Neural progenitor cell (in vitro differentiated cells): ENCODE measurements around the gene H2AZ1. TPM values are rescaled to one million over a fixed set of nuclear protein-coding genes. Genes with fewer than 3 reads are reported as not detected.
A peak's percentile ranks its signal among the peaks of the same experiment; 100 is the strongest.

Source experiments
- DNase-seq: peaks from one replicate; pipeline ENCODE4 v3.0.0-alpha.2; 2016; ENCODE audit warnings: low spot score
- H2AFZ ChIP-seq: fragments of 200-600 bp; sonication (generic); replicated peaks from 2 replicates; pipeline ENCODE4 v1.6.1; 2016; ENCODE audit warnings: antibody characterized with exemption
- H3F3A ChIP-seq: fragments of 200-600 bp; sonication (generic); 2 replicates; pipeline ENCODE4 v1.6.1; 2016; ENCODE audit warnings: antibody characterized with exemption, low read depth
- H3K27ac ChIP-seq: fragments of 200-600 bp; sonication (generic); 2 replicates; pipeline ENCODE4 v1.5.1; 2016; ENCODE audit warnings: mild to moderate bottlenecking
- H3K27me3 ChIP-seq: fragments of 200-600 bp; sonication (generic); 2 replicates; pipeline ENCODE4 v1.6.1; 2016; ENCODE audit warnings: mild to moderate bottlenecking, moderate library complexity
- H3K36me3 ChIP-seq: fragments of 200-600 bp; sonication (generic); 2 replicates; pipeline ENCODE4 v1.5.1; 2016
- H3K4me1 ChIP-seq: fragments of 200-600 bp; sonication (generic); 2 replicates; pipeline ENCODE4 v1.6.1; 2016; ENCODE audit warnings: mixed run types
- H3K4me2 ChIP-seq: fragments of 200-600 bp; sonication (generic); 2 replicates; pipeline ENCODE4 v1.6.1; 2016
- H3K4me3 ChIP-seq: fragments of 200-600 bp; sonication (generic); 2 replicates; pipeline ENCODE4 v1.5.1; 2016
- H3K79me2 ChIP-seq: fragments of 200-600 bp; sonication (generic); 2 replicates; pipeline ENCODE4 v1.6.1; 2016; ENCODE audit warnings: low read depth
- H3K9ac ChIP-seq: fragments of 200-600 bp; sonication (generic); 2 replicates; pipeline ENCODE4 v1.6.1; 2016
- H3K9me3 ChIP-seq: fragments of 200-600 bp; sonication (generic); 2 replicates; pipeline ENCODE4 v1.5.1; 2016; ENCODE audit warnings: low read depth
- H4K20me1 ChIP-seq: fragments of 200-600 bp; sonication (generic); 2 replicates; pipeline ENCODE4 v1.6.1; 2016; ENCODE audit warnings: low read depth
- H3K27ac Mint-ChIP-seq: 3 replicates; pipeline ENCODE4 v1.8.0; 2021; ENCODE audit warnings: mixed read lengths
- H3K27me3 Mint-ChIP-seq: 2 replicates; pipeline ENCODE4 v1.8.0; 2022; ENCODE audit warnings: low read depth, mild to moderate bottlenecking, inconsistent platforms, moderate library complexity, mixed read lengths; ENCODE audit not compliant: insufficient read depth
- H3K36me3 Mint-ChIP-seq: 3 replicates; pipeline ENCODE4 v1.8.0; 2021; ENCODE audit warnings: mixed read lengths
- H3K4me1 Mint-ChIP-seq: 3 replicates; pipeline ENCODE4 v1.8.0; 2021; ENCODE audit warnings: mixed read lengths
- H3K4me3 Mint-ChIP-seq: 3 replicates; pipeline ENCODE4 v1.8.0; 2021; ENCODE audit warnings: mild to moderate bottlenecking, moderate library complexity, mixed read lengths
- H3K9me3 Mint-ChIP-seq: 3 replicates; pipeline ENCODE4 v1.8.0; 2020; ENCODE audit warnings: mixed read lengths
- CTCF ChIP-seq: fragments of 200-600 bp; sonication (generic); IDR thresholded peaks from 2 replicates; pipeline ENCODE4 v1.5.1; 2017; ENCODE audit warnings: antibody characterized with exemption, mild to moderate bottlenecking
- EZH2 ChIP-seq: fragments of 200-600 bp; sonication (generic); IDR thresholded peaks from 2 replicates; pipeline ENCODE4 v1.6.1; 2017; ENCODE audit warnings: antibody characterized with exemption, mild to moderate bottlenecking, moderate library complexity
- EZH2phosphoT487 ChIP-seq: fragments of 200-600 bp; sonication (generic); IDR thresholded peaks from 2 replicates; pipeline ENCODE4 v1.6.1; 2017; ENCODE audit warnings: antibody characterized with exemption
- total RNA-seq: library from RNA; depleted of rRNA; stranded (reverse); fragments of >200 nt; gene quantifications from 2 replicates; pipeline ENCODE4 v1.2.3, GENCODE V29; 2015; ENCODE audit warnings: low replicate concordance

Gene H2AZ1
- total RNA-seq, 1 donor from 2014 or later: 1,004 TPM

GRCh38 chr4:99949034-99949998, 759 bp downstream of the H2AZ1 start:
- H3K79me2 ChIP-seq: peaks cover 51% of the 10 kb centered on the region
- TF ChIP-seq EZH2phosphoT487 (no peak), CTCF (peak; percentile 81)
- peak; percentile 96 for DNase-seq
- H3K27ac ChIP-seq: peak overlapping the region; percentile 98
- peaks cover 14% of the 10 kb centered on the region for H3K36me3 ChIP-seq
- H3K9me3 Mint-ChIP-seq: no peaks in the 10 kb centered on the region
- H3K27me3 Mint-ChIP-seq: peaks cover 5% of the 10 kb centered on the region
- no peak overlapping the region for H3K27ac Mint-ChIP-seq
- H3K36me3 Mint-ChIP-seq: peaks cover 9% of the 10 kb centered on the region
- peaks cover 29% of the 10 kb centered on the region for H3K4me1 ChIP-seq
- no peaks in the 10 kb centered on the region for H3K9me3 ChIP-seq
- H3K4me2 ChIP-seq: peak overlapping the region; percentile 88
- H2AFZ ChIP-seq: no peak overlapping the region
- H3F3A ChIP-seq: peaks cover 54% of the 10 kb centered on the region
- H3K4me3 ChIP-seq: peak overlapping the region; percentile 92
- H4K20me1 ChIP-seq: peaks cover 24% of the 10 kb centered on the region
- H3K27me3 ChIP-seq: no peaks in the 10 kb centered on the region
- H3K4me1 Mint-ChIP-seq: peaks cover 28% of the 10 kb centered on the region
- H3K4me3 Mint-ChIP-seq: no peak overlapping the region
- peak overlapping the region; percentile 96 for H3K9ac ChIP-seq

- H3K4me1 ChIP-seq: peaks cover 29% of the 10 kb centered on the region
- no peak overlapping the region for H2AFZ ChIP-seq
- peaks cover 24% of the 10 kb centered on the region for H4K20me1 ChIP-seq
- H3K9ac ChIP-seq: no peak overlapping the region
- H3K4me2 ChIP-seq: peak overlapping the region; percentile 88
- H3K4me1 Mint-ChIP-seq: peaks cover 28% of the 10 kb centered on the region
- H3K27me3 ChIP-seq: no peaks in the 10 kb centered on the region
- H3F3A ChIP-seq: peaks cover 54% of the 10 kb centered on the region
- H3K9me3 Mint-ChIP-seq: no peaks in the 10 kb centered on the region
- H3K4me3 ChIP-seq: peak overlapping the region; percentile 92
- H3K27ac ChIP-seq: peak overlapping the region; percentile 93
- peaks cover 18% of the 10 kb centered on the region for H3K36me3 Mint-ChIP-seq
- H3K4me3 Mint-ChIP-seq: peak overlapping the region; percentile 89
- H3K36me3 ChIP-seq: peaks cover 19% of the 10 kb centered on the region
- H3K27me3 Mint-ChIP-seq: peaks cover 5% of the 10 kb centered on the region
- peaks cover 68% of the 10 kb centered on the region for H3K79me2 ChIP-seq
- H3K27ac Mint-ChIP-seq: no peak overlapping the region
- no peak for DNase-seq
- H3K9me3 ChIP-seq: no peaks in the 10 kb centered on the region
- no peak for TF ChIP-seq CTCF
- TF ChIP-seq EZH2: no peak
- TF ChIP-seq EZH2phosphoT487: no peak
These were observed 2.5 kb downstream of the H2AZ1 start for GRCh38 chr4:99947608-99948007.

- peaks cover 72% of the 10 kb centered on the region for H3K79me2 ChIP-seq
- peaks cover 24% of the 10 kb centered on the region for H4K20me1 ChIP-seq
- peak overlapping the region; percentile 92 for H3K4me3 ChIP-seq
- no peak overlapping the region for H2AFZ ChIP-seq
- Mint-ChIP-seq H3K36me3 (peaks cover 19% of the 10 kb centered on the region), H3K27ac (no peak overlapping the region), H3K27me3 (peaks cover 5% of the 10 kb centered on the region), H3K9me3 (no peaks in the 10 kb centered on the region), H3K4me1 (peaks cover 28% of the 10 kb centered on the region), H3K4me3 (peak overlapping the region; percentile 89)
- H3F3A ChIP-seq: peaks cover 54% of the 10 kb centered on the region
- H3K36me3 ChIP-seq: peaks cover 20% of the 10 kb centered on the region
- H3K27me3 ChIP-seq: no peaks in the 10 kb centered on the region
- H3K27ac ChIP-seq: peak overlapping the region; percentile 93
- H3K4me1 ChIP-seq: peaks cover 29% of the 10 kb centered on the region
- peak overlapping the region; percentile 88 for H3K4me2 ChIP-seq
- H3K9me3 ChIP-seq: no peaks in the 10 kb centered on the region
- no peak for TF ChIP-seq CTCF
- TF ChIP-seq EZH2phosphoT487: no peak
- TF ChIP-seq EZH2: no peak
- no peak overlapping the region for H3K9ac ChIP-seq
- no peak for DNase-seq
These were observed 2.9 kb downstream of the H2AZ1 start for GRCh38 chr4:99947190-99947578.
